H9 (cell line): ENCODE results near the gene RPRD1B. TPM values are rescaled to one million over a fixed set of nuclear protein-coding genes. Genes with fewer than 3 reads are reported as not detected.

ENCODE experiments used
- DNase-seq: peaks from one replicate; pipeline ENCODE4 v3.0.0-alpha.2; 2017
- H2AFZ ChIP-seq: one replicate; pipeline ENCODE4 v1.6.1; 2013; ENCODE audit warnings: mild to moderate bottlenecking, low read length, control low read depth, moderate library complexity
- H2AK5ac ChIP-seq: 2 replicates; pipeline ENCODE4 v1.6.1; 2013; ENCODE audit warnings: low read length, control low read depth, mixed read lengths; ENCODE audit not compliant: insufficient read length
- H2BK120ac ChIP-seq: one replicate; pipeline ENCODE4 v1.6.1; 2013; ENCODE audit warnings: low read depth, mild to moderate bottlenecking, low read length, control low read depth, inconsistent platforms; ENCODE audit not compliant: poor library complexity, severe bottlenecking
- H2BK12ac ChIP-seq: 2 replicates; pipeline ENCODE4 v1.6.1; 2013; ENCODE audit warnings: low read length, control low read depth, mixed read lengths, low read depth; ENCODE audit not compliant: insufficient read length
- H2BK15ac ChIP-seq: 2 replicates; pipeline ENCODE4 v1.6.1; 2013; ENCODE audit warnings: low read depth, low read length, control low read depth
- H2BK20ac ChIP-seq: one replicate; pipeline ENCODE4 v1.6.1; 2013; ENCODE audit warnings: low read depth, mild to moderate bottlenecking, low read length, control low read depth, inconsistent platforms; ENCODE audit not compliant: poor library complexity, severe bottlenecking
- H2BK5ac ChIP-seq: 2 replicates; pipeline ENCODE4 v1.6.1; 2013; ENCODE audit warnings: low read length, control low read depth, mixed read lengths; ENCODE audit not compliant: insufficient read length
- H3K14ac ChIP-seq: 2 replicates; pipeline ENCODE4 v1.6.1; 2013; ENCODE audit warnings: low read length, control low read depth; ENCODE audit not compliant: insufficient read depth
- H3K18ac ChIP-seq: 2 replicates; pipeline ENCODE4 v1.6.1; 2013; ENCODE audit warnings: low read depth, mild to moderate bottlenecking, mixed read lengths, low read length, control low read depth; ENCODE audit not compliant: insufficient read length
- H3K23ac ChIP-seq: 2 replicates; pipeline ENCODE4 v1.6.1; 2013; ENCODE audit warnings: low read length, control low read depth, mixed read lengths, low read depth; ENCODE audit not compliant: insufficient read length
- H3K23me2 ChIP-seq: 2 replicates; pipeline ENCODE4 v1.6.1; 2013; ENCODE audit warnings: low read depth, mild to moderate bottlenecking, mixed read lengths, low read length, control low read depth; ENCODE audit not compliant: insufficient read length, poor library complexity, severe bottlenecking
- H3K27ac ChIP-seq: 2 replicates; pipeline ENCODE4 v1.5.1; 2013; ENCODE audit warnings: low read length, control low read depth, mixed read lengths, low read depth; ENCODE audit not compliant: insufficient read length
- H3K27me3 ChIP-seq: 2 replicates; pipeline ENCODE4 v1.6.1; 2013; ENCODE audit warnings: low read length, control low read depth, inconsistent platforms; ENCODE audit not compliant: insufficient read depth
- H3K4ac ChIP-seq: 2 replicates; pipeline ENCODE4 v1.6.1; 2013; ENCODE audit warnings: low read depth, mild to moderate bottlenecking, control low read depth, inconsistent platforms, low read length, moderate library complexity
- H3K4me1 ChIP-seq: 2 replicates; pipeline ENCODE4 v1.6.1; 2013; ENCODE audit warnings: low read length, control low read depth, inconsistent platforms; ENCODE audit not compliant: insufficient read depth
- H3K4me2 ChIP-seq: 2 replicates; pipeline ENCODE4 v1.6.1; 2013; ENCODE audit warnings: low read length, control low read depth, mixed read lengths; ENCODE audit not compliant: insufficient read length, insufficient read depth
- H3K56ac ChIP-seq: 2 replicates; pipeline ENCODE4 v1.6.1; 2013; ENCODE audit warnings: low read depth, mild to moderate bottlenecking, mixed read lengths, low read length, control low read depth; ENCODE audit not compliant: insufficient read length
- H3K79me1 ChIP-seq: 2 replicates; pipeline ENCODE4 v1.6.1; 2013; ENCODE audit warnings: low read depth, mild to moderate bottlenecking, moderate library complexity, low read length, control low read depth, inconsistent platforms; ENCODE audit not compliant: insufficient read depth, poor library complexity, severe bottlenecking
- H3K79me2 ChIP-seq: 2 replicates; pipeline ENCODE4 v1.6.1; 2013; ENCODE audit warnings: low read length, control low read depth, inconsistent platforms; ENCODE audit not compliant: insufficient read depth
- H3K9ac ChIP-seq: 2 replicates; pipeline ENCODE4 v1.6.1; 2013; ENCODE audit warnings: low read length, control low read depth, mixed read lengths; ENCODE audit not compliant: insufficient read length; ENCODE audit errors: extremely low read depth
- H3K9me3 ChIP-seq: one replicate; pipeline ENCODE4 v1.6.1; 2013; ENCODE audit warnings: low read depth, low read length, inconsistent platforms; ENCODE audit not compliant: control insufficient read depth
- H3T11ph ChIP-seq: one replicate; pipeline ENCODE4 v1.6.1; 2013; ENCODE audit warnings: mild to moderate bottlenecking, low read length, control low read depth, inconsistent platforms
- H4K20me1 ChIP-seq: one replicate; pipeline ENCODE4 v1.6.1; 2013; ENCODE audit not compliant: control insufficient read depth, insufficient read length, insufficient read depth
- H4K5ac ChIP-seq: 2 replicates; pipeline ENCODE4 v1.6.1; 2013; ENCODE audit warnings: low read depth, mild to moderate bottlenecking, mixed read lengths, low read length, control low read depth; ENCODE audit not compliant: insufficient read length
- H4K8ac ChIP-seq: replicated peaks from 2 replicates; pipeline ENCODE4 v1.6.1; 2013; ENCODE audit warnings: low read length, control low read depth, mixed read lengths, low read depth; ENCODE audit not compliant: insufficient read length
- H4K91ac ChIP-seq: 2 replicates; pipeline ENCODE4 v1.6.1; 2013; ENCODE audit warnings: low read depth, mild to moderate bottlenecking, moderate library complexity, mixed read lengths, low read length, control low read depth; ENCODE audit not compliant: insufficient read length
- H3K27ac Mint-ChIP-seq, 3 experiments: 2 replicates in 2 of 3; 3 replicates in 1 of 3; pipeline ENCODE4 v1.8.0; 2020 to 2021; ENCODE audit warnings: mixed read lengths in 3 of 3, mild to moderate bottlenecking in 1 of 3, moderate library complexity in 1 of 3
- H3K27me3 Mint-ChIP-seq: 2 replicates; pipeline ENCODE4 v1.8.0; 2021; ENCODE audit warnings: low read depth, mild to moderate bottlenecking, moderate library complexity, mixed read lengths
- H3K36me3 Mint-ChIP-seq, 3 experiments: 2 replicates in 2 of 3; 3 replicates in 1 of 3; pipeline ENCODE4 v1.8.0; 2020 to 2021; ENCODE audit warnings: low read depth in 3 of 3, mixed read lengths in 3 of 3; ENCODE audit not compliant: insufficient read depth in 1 of 3
- H3K4me1 Mint-ChIP-seq, 2 experiments: 2 replicates each; pipeline ENCODE4 v1.8.0; 2020; ENCODE audit warnings: mixed read lengths in 2 of 2
- H3K4me3 Mint-ChIP-seq, 2 experiments: 2 replicates in 1 of 2; 3 replicates in 1 of 2; pipeline ENCODE4 v1.8.0; 2020 to 2021; ENCODE audit warnings: mild to moderate bottlenecking in 2 of 2, mixed read lengths in 2 of 2, moderate library complexity in 1 of 2
- H3K9me3 Mint-ChIP-seq, 2 experiments: 2 replicates in 1 of 2; 3 replicates in 1 of 2; pipeline ENCODE4 v1.8.0; 2020; ENCODE audit warnings: mild to moderate bottlenecking in 2 of 2, mixed read lengths in 2 of 2, moderate library complexity in 1 of 2
- CTCF ChIP-seq: fragments of 200-600 bp; sonication (generic); conservative IDR thresholded peaks from 3 replicates; pipeline ENCODE4 v1.8.0; 2021; ENCODE audit warnings: antibody characterized with exemption, mild to moderate bottlenecking
- WGBS: extraction: QIAGEN DNeasy Blood & Tissue Kit; methylation state at CpG from one replicate; pipeline ENCODE4 v1.1.7; 2013; ENCODE audit warnings: missing lambda C conversion rate, low lambda C conversion rate, mixed read lengths; ENCODE audit not compliant: insufficient read length; ENCODE audit errors: extremely low coverage; 5-methylcytosine and 5-hydroxymethylcytosine counted together
- total RNA-seq: library from RNA; stranded (reverse); gene quantifications from 2 replicates; pipeline ENCODE4 v1.2.1, GENCODE V29; 2021

Gene RPRD1B
- total RNA-seq, 1 experiment from 2014 or later: 34.3 TPM

GRCh38 chr20:38108986-38109541, 75.5 kb downstream of the RPRD1B start:
- H3K9ac ChIP-seq: no peak overlapping the region

More at GRCh38 chr20:38108986-38109541, 75.5 kb downstream of the RPRD1B start:
- Histone ChIP-seq H3K23me2 (no peaks in the 10 kb centered on the region), H2BK20ac (no peak overlapping the region), H4K20me1 (no peaks in the 10 kb centered on the region), H2BK15ac (no peak overlapping the region), H3K18ac (no peak overlapping the region), H3K79me2 (no peaks in the 10 kb centered on the region), H3K4me2 (no peak overlapping the region), H2BK120ac (no peak overlapping the region), H2BK5ac (no peak overlapping the region), H3K23ac (no peak overlapping the region), H2BK12ac (no peak overlapping the region), H3K56ac (no peak overlapping the region), H3K4me1 (no peaks in the 10 kb centered on the region), H3K14ac (no peak overlapping the region), H2AK5ac (no peak overlapping the region), H4K5ac (no peak overlapping the region), H3K27ac (no peak overlapping the region), H3K4ac (no peak overlapping the region), H2AFZ (no peak overlapping the region), H4K91ac (no peak overlapping the region), H3K27me3 (no peaks in the 10 kb centered on the region), H3K79me1 (no peaks in the 10 kb centered on the region), H3T11ph (no peak overlapping the region), H4K8ac (no peak overlapping the region), H3K9me3 (no peaks in the 10 kb centered on the region)
- H3K36me3 Mint-ChIP-seq: no peaks in the 10 kb centered on the region
- no peak for DNase-seq
- no peak overlapping the region for H3K4me3 Mint-ChIP-seq
- peaks cover 4 to 7% of the 10 kb centered on the region in 2 experiments for H3K4me1 Mint-ChIP-seq
- no peaks in the 10 kb centered on the region; the same call in 1 of the 2 replicates for H3K27me3 Mint-ChIP-seq
- H3K9me3 Mint-ChIP-seq: no peaks in the 10 kb centered on the region
- TF ChIP-seq CTCF: no peak
- no peak overlapping the region for H3K27ac Mint-ChIP-seq
- no CpG with 5 or more reads among the region's 3 CpGs for WGBS
